CD4-positive, alpha-beta T cell treated with Interleukin-4 for 4 hours (primary cell): ENCODE measurements around the gene SORCS2.

Experiments
- DNase-seq: peaks from one replicate; pipeline ENCODE4 v3.0.0-alpha.2; 2020

SORCS2 gene

GRCh38 chr4:7224878-7225533, 32.7 kb downstream of the SORCS2 start:
- DNase-seq: no peak

GRCh38 chr4:7226439-7226838, 34.1 kb downstream of the SORCS2 start:
- DNase-seq: no peak

- DNase-seq: no peak
Measured at GRCh38 chr4:7227008-7227407, 34.7 kb downstream of the SORCS2 start.

- DNase-seq: no peak
Measured at GRCh38 chr4:7228734-7229133, 36.4 kb downstream of the SORCS2 start.

GRCh38 chr4:7232061-7232650, 39.8 kb downstream of the SORCS2 start:
- DNase-seq: no peak

GRCh38 chr4:7233006-7233580, 40.8 kb downstream of the SORCS2 start:
- DNase-seq: no peak

- DNase-seq: no peak
Measured at GRCh38 chr4:7233601-7234000, 41.3 kb downstream of the SORCS2 start.

- no peak for DNase-seq
Measured at GRCh38 chr4:7234355-7235029, 42.2 kb downstream of the SORCS2 start.

- DNase-seq: no peak
Measured at GRCh38 chr4:7235030-7235380, 42.7 kb downstream of the SORCS2 start.

GRCh38 chr4:7236847-7237246, 44.5 kb downstream of the SORCS2 start:
- DNase-seq: no peak

- DNase-seq: no peak
Measured at GRCh38 chr4:7237873-7238272, 45.5 kb downstream of the SORCS2 start.

- no peak for DNase-seq
Measured at GRCh38 chr4:7238300-7238960, 46.1 kb downstream of the SORCS2 start.

GRCh38 chr4:7239101-7239820, 46.9 kb downstream of the SORCS2 start:
- DNase-seq: no peak

GRCh38 chr4:7239844-7240243, 47.5 kb downstream of the SORCS2 start:
- DNase-seq: no peak

- no peak for DNase-seq
Measured at GRCh38 chr4:7240306-7240705, 48.0 kb downstream of the SORCS2 start.

GRCh38 chr4:7241597-7242125, 49.3 kb downstream of the SORCS2 start:
- no peak for DNase-seq

GRCh38 chr4:7242766-7243165, 50.4 kb downstream of the SORCS2 start:
- no peak for DNase-seq

- no peak for DNase-seq
Measured at GRCh38 chr4:7243609-7244330, 51.4 kb downstream of the SORCS2 start.

GRCh38 chr4:7244331-7244665, 52.0 kb downstream of the SORCS2 start:
- DNase-seq: no peak

- no peak for DNase-seq
Measured at GRCh38 chr4:7244751-7245320, 52.5 kb downstream of the SORCS2 start.

- DNase-seq: no peak
Measured at GRCh38 chr4:7247521-7247920, 55.2 kb downstream of the SORCS2 start.

- DNase-seq: no peak
Measured at GRCh38 chr4:7247946-7248345, 55.6 kb downstream of the SORCS2 start.
